Measurements from ENCODE around the gene CHD9NB. TPM values are rescaled to one million over a fixed set of nuclear protein-coding genes. Genes with fewer than 3 reads are reported as not detected.

The CHD9NB gene
- total RNA-seq, 3 donors from 2014 or later (not counting 1 experiment from before 2014, with no cell fraction given) = 0.26 TPM; not detected in 2

GRCh38 chr16:53061701-53062159 is 9.0 kb upstream of the CHD9NB start:
- Histone ChIP-seq H3K27ac (ENCODE audit: low read length) (peak overlapping the region; percentile 33), H3K36me3 (ENCODE audit: control insufficient read depth, insufficient read depth, low read length) (no peaks in the 10 kb centered on the region), H3K27me3 (ENCODE audit: control insufficient read depth, insufficient read depth, low read length) (no peaks in the 10 kb centered on the region), H3K4me1 (ENCODE audit: control insufficient read depth, insufficient read depth, low read length) (peaks cover 80% of the 10 kb centered on the region), H3K4me3 (ENCODE audit: low read length) (no peak overlapping the region), H3K9me3 (ENCODE audit: control insufficient read depth, insufficient read depth, low read length) (no peaks in the 10 kb centered on the region)
- Mint-ChIP-seq H3K27me3 (ENCODE audit: low read depth in 2 of 2) (no peaks in the 10 kb centered on the region), H3K36me3 (no peaks in the 10 kb centered on the region), H3K4me3 (peak overlapping the region; percentile 31), H3K9me3 (no peaks in the 10 kb centered on the region), H3K4me1 (peaks cover 44 to 59% of the 10 kb centered on the region in 2 donors), H3K27ac (peak overlapping the region in 1 of 2 donors; percentile 66)
- TF ChIP-seq CTCF (IDR thresholded peaks at IDR 0.05) = no peak
- peak in 1 of 2 donors; percentile 26 for DNase-seq
- ATAC-seq = peak in 1 of 3 donors; percentile 52
- 20% methylated on average over 3 of the region's 3 CpGs for WGBS (ENCODE audit: insufficient coverage)
- intact Hi-C loops (cut with micrococcal nuclease) = no loop called here

- Histone ChIP-seq H3K4me1 (ENCODE audit: control insufficient read depth, insufficient read depth, low read length) (peaks cover 80% of the 10 kb centered on the region), H3K36me3 (ENCODE audit: control insufficient read depth, insufficient read depth, low read length) (no peaks in the 10 kb centered on the region), H3K27ac (ENCODE audit: low read length) (peak overlapping the region; percentile 33), H3K9me3 (ENCODE audit: control insufficient read depth, insufficient read depth, low read length) (no peaks in the 10 kb centered on the region), H3K27me3 (ENCODE audit: control insufficient read depth, insufficient read depth, low read length) (no peaks in the 10 kb centered on the region), H3K4me3 (ENCODE audit: low read length) (no peak overlapping the region)
- ATAC-seq (no peak), DNase-seq (no peak)
- H3K4me3 Mint-ChIP-seq = peak overlapping the region; percentile 19
- no peaks in the 10 kb centered on the region for H3K9me3 Mint-ChIP-seq
- no peaks in the 10 kb centered on the region for H3K27me3 Mint-ChIP-seq (ENCODE audit: low read depth in 2 of 2)
- 93% methylated on average over 5 of the region's 5 CpGs for WGBS (ENCODE audit: insufficient coverage)
- no peak for TF ChIP-seq CTCF (IDR thresholded peaks at IDR 0.05)
- peak overlapping the region in 1 of 2 donors; percentile 66 for H3K27ac Mint-ChIP-seq
- no peaks in the 10 kb centered on the region for H3K36me3 Mint-ChIP-seq
- peaks cover 45 to 58% of the 10 kb centered on the region in 2 donors for H3K4me1 Mint-ChIP-seq
- intact Hi-C loops (cut with micrococcal nuclease) = no loop called here
Measured at GRCh38 chr16:53061256-53061655, 8.6 kb upstream of the CHD9NB start.

GRCh38 chr16:53059672-53060071 is 7.0 kb upstream of the CHD9NB start:
- no peak overlapping the region for H3K27ac ChIP-seq (ENCODE audit: low read length)
- H3K9me3 ChIP-seq (ENCODE audit: control insufficient read depth, insufficient read depth, low read length) = no peaks in the 10 kb centered on the region
- Mint-ChIP-seq H3K27me3 (ENCODE audit: low read depth in 2 of 2) (no peaks in the 10 kb centered on the region), H3K36me3 (no peaks in the 10 kb centered on the region), H3K4me1 (peaks cover 40 to 54% of the 10 kb centered on the region in 2 donors), H3K9me3 (no peaks in the 10 kb centered on the region), H3K27ac (no peak overlapping the region), H3K4me3 (no peak overlapping the region)
- 96% methylated on average over 7 of the region's 7 CpGs for WGBS (ENCODE audit: insufficient coverage)
- DNase-seq (no peak), ATAC-seq (no peak)
- no peak for TF ChIP-seq CTCF (IDR thresholded peaks at IDR 0.05)
- intact Hi-C loops (cut with micrococcal nuclease) = loop anchor here (10.0 kb wide), 1 partner anchor 455 kb away; no protein-coding TSS in a partner anchor
- no peaks in the 10 kb centered on the region for H3K36me3 ChIP-seq (ENCODE audit: control insufficient read depth, insufficient read depth, low read length)
- peaks cover 79% of the 10 kb centered on the region for H3K4me1 ChIP-seq (ENCODE audit: control insufficient read depth, insufficient read depth, low read length)
- no peak overlapping the region for H3K4me3 ChIP-seq (ENCODE audit: low read length)
- H3K27me3 ChIP-seq (ENCODE audit: control insufficient read depth, insufficient read depth, low read length) = no peaks in the 10 kb centered on the region

- ATAC-seq (no peak), DNase-seq (no peak)
- Histone ChIP-seq H3K9me3 (ENCODE audit: control insufficient read depth, insufficient read depth, low read length) (no peaks in the 10 kb centered on the region), H3K4me1 (ENCODE audit: control insufficient read depth, insufficient read depth, low read length) (peaks cover 77% of the 10 kb centered on the region), H3K36me3 (ENCODE audit: control insufficient read depth, insufficient read depth, low read length) (no peaks in the 10 kb centered on the region), H3K27me3 (ENCODE audit: control insufficient read depth, insufficient read depth, low read length) (no peaks in the 10 kb centered on the region), H3K27ac (ENCODE audit: low read length) (no peak overlapping the region), H3K4me3 (ENCODE audit: low read length) (no peak overlapping the region)
- TF ChIP-seq CTCF (IDR thresholded peaks at IDR 0.05) = no peak
- Mint-ChIP-seq H3K27me3 (ENCODE audit: low read depth in 2 of 2) (no peaks in the 10 kb centered on the region), H3K4me3 (no peak overlapping the region), H3K9me3 (no peaks in the 10 kb centered on the region), H3K36me3 (no peaks in the 10 kb centered on the region), H3K4me1 (peaks cover 45 to 46% of the 10 kb centered on the region in 2 donors), H3K27ac (peak overlapping the region; percentile 25 to 43)
- 42% methylated on average over 5 of the region's 5 CpGs for WGBS (ENCODE audit: insufficient coverage)
- intact Hi-C loops (cut with micrococcal nuclease) = loop anchor here (10.0 kb wide), 1 partner anchor 456 kb away; no protein-coding TSS in a partner anchor
Measured at GRCh38 chr16:53058882-53059281, 6.2 kb upstream of the CHD9NB start.

Data from natural killer cell (primary cell).